SIG-M5 treated with dmso at 0.1 percent for 504 hours (cell line): ENCODE results near the gene SEC22C.

ENCODE experiments used
- DNase-seq: peaks from one replicate; lab custom pipeline; 2025; ENCODE audit not compliant: unreplicated experiment; lab: John Stamatoyannopoulos, UW

SEC22C gene

GRCh38 chr3:42513521-42513920, 68.2 kb downstream of the SEC22C start:
- no peak for DNase-seq

GRCh38 chr3:42513121-42513520, 68.6 kb downstream of the SEC22C start:
- no peak for DNase-seq

GRCh38 chr3:42511736-42512135, 70.0 kb downstream of the SEC22C start:
- no peak for DNase-seq

GRCh38 chr3:42511201-42511600, 70.6 kb downstream of the SEC22C start:
- DNase-seq: no peak

- no peak for DNase-seq
These were observed 71.4 kb downstream of the SEC22C start for GRCh38 chr3:42510325-42510724.

- no peak for DNase-seq
These were observed 72.7 kb downstream of the SEC22C start for GRCh38 chr3:42509111-42509510.

- DNase-seq: no peak
These were observed 73.2 kb downstream of the SEC22C start for GRCh38 chr3:42508562-42508961.

GRCh38 chr3:42507761-42508335, 73.9 kb downstream of the SEC22C start:
- peak; percentile 37 for DNase-seq

GRCh38 chr3:42507252-42507651, 74.5 kb downstream of the SEC22C start:
- DNase-seq: no peak

GRCh38 chr3:42505849-42506410, 75.8 kb downstream of the SEC22C start:
- no peak for DNase-seq

- DNase-seq: no peak
These were observed 76.5 kb downstream of the SEC22C start for GRCh38 chr3:42505128-42505848.

- DNase-seq: no peak
These were observed 77.2 kb downstream of the SEC22C start for GRCh38 chr3:42504334-42505127.

- no peak for DNase-seq
These were observed 77.8 kb downstream of the SEC22C start for GRCh38 chr3:42503957-42504333.

GRCh38 chr3:42503251-42503924, 78.4 kb downstream of the SEC22C start:
- DNase-seq: no peak

GRCh38 chr3:42502429-42503250, 79.1 kb downstream of the SEC22C start, which contains the start of gene VIPR1:
Gene VIPR1 (plus strand): TSS chr3:42502643. CDS start chr3:42502736, 93 bp downstream.
- DNase-seq: peak; percentile 68

GRCh38 chr3:42501681-42502428, 79.9 kb downstream of the SEC22C start:
- no peak for DNase-seq

- DNase-seq: no peak
These were observed 80.5 kb downstream of the SEC22C start for GRCh38 chr3:42501321-42501680.

- no peak for DNase-seq
These were observed 80.9 kb downstream of the SEC22C start for GRCh38 chr3:42500909-42501308.

GRCh38 chr3:42500091-42500490, 81.7 kb downstream of the SEC22C start:
- DNase-seq: no peak

GRCh38 chr3:42499478-42499871, 82.3 kb downstream of the SEC22C start:
- DNase-seq: no peak
